Panc1 (cell line): ENCODE measurements around the gene CBX4. TPM values are rescaled to one million over a fixed set of nuclear protein-coding genes. Genes with fewer than 3 reads are reported as not detected.
A peak's percentile ranks its signal among the peaks of the same experiment; 100 is the strongest.

Experiments
- ATAC-seq: fragments of 200-7000 bp; cut with Tn5 transposase; 2 replicates; pipeline ENCODE4 v1.9.1; 2020; ENCODE audit warnings: mild to moderate bottlenecking, moderate library complexity
- BruUV-seq: library from RNA; stranded (reverse); fragments of 400-500 nt; replicated peaks from 2 replicates; lab custom pipeline; 2021; lab: Mats Ljungman, UMichigan
- CTCF ChIA-PET: fragments of 300-600 bp; sonication (Branson Sonifier 250); formaldehyde crosslinking; loops from one replicate; lab custom pipeline; 2022; ENCODE audit warnings: antibody characterized with exemption; lab: Charles Lee
- POLR2A ChIA-PET: fragments of 300-600 bp; sonication (Branson Sonifier 250); formaldehyde crosslinking; loops from one replicate; lab custom pipeline; 2022; ENCODE audit warnings: antibody characterized with exemption; lab: Charles Lee
- DNase-seq: peaks from one replicate; pipeline ENCODE4 v3.0.0-alpha.2; 2010; ENCODE audit warnings: low read depth, low spot score
- H3K27ac ChIP-seq: 2 replicates; pipeline ENCODE4 v1.5.1; 2011; ENCODE audit warnings: mild to moderate bottlenecking, low read length, inconsistent platforms
- H3K27me3 ChIP-seq: fragments of 200-500 bp; sonication (Bioruptor generic); 2 replicates; pipeline ENCODE4 v1.6.0; 2014; ENCODE audit warnings: low read length, inconsistent platforms; ENCODE audit not compliant: control insufficient read depth, insufficient read depth
- H3K36me3 ChIP-seq: fragments of 200-500 bp; sonication (Bioruptor generic); 2 replicates; pipeline ENCODE4 v1.5.1; 2014; ENCODE audit warnings: inconsistent platforms, mild to moderate bottlenecking, low read length, moderate library complexity; ENCODE audit not compliant: control insufficient read depth, insufficient read depth
- H3K4me1 ChIP-seq: 2 replicates; pipeline ENCODE4 v1.5.1; 2011; ENCODE audit warnings: inconsistent platforms, mild to moderate bottlenecking, low read length, moderate library complexity; ENCODE audit not compliant: control insufficient read depth, insufficient read depth
- H3K4me3 ChIP-seq, 2 experiments: 2 replicates each; pipeline ENCODE4 v1.5.1; 2011 to 2012; ENCODE audit warnings: low read depth in 2 of 2, low read length in 2 of 2, mild to moderate bottlenecking in 2 of 2, inconsistent platforms in 1 of 2, moderate library complexity in 1 of 2
- H3K9me3 ChIP-seq: fragments of 200-500 bp; sonication (Bioruptor generic); 2 replicates; pipeline ENCODE4 v1.5.1; 2014; ENCODE audit warnings: low read depth, mild to moderate bottlenecking, inconsistent platforms, low read length, moderate library complexity; ENCODE audit not compliant: control insufficient read depth, insufficient read depth
- POLR2AphosphoS5 ChIP-seq: IDR thresholded peaks from 2 replicates; pipeline ENCODE4 v1.6.1; 2012; ENCODE audit warnings: mild to moderate bottlenecking, low read depth, low read length, moderate library complexity
- SIN3A ChIP-seq: IDR thresholded peaks from 2 replicates; pipeline ENCODE4 v1.6.1; 2012; ENCODE audit warnings: low read depth, mild to moderate bottlenecking, low read length, moderate library complexity, borderline replicate concordance; ENCODE audit not compliant: insufficient read depth
- TCF7L2 ChIP-seq: IDR thresholded peaks from 2 replicates; pipeline ENCODE4 v1.6.1; 2011; ENCODE audit warnings: mild to moderate bottlenecking, low read depth, low read length, inconsistent platforms
- in situ Hi-C: cut with HindIII; loops from 2 replicates; pipeline ENCODE4 v1.10.0; 2016; ENCODE audit warnings: low sequenced_read_pairs, low pct_unique_long_range_greater_than_20kb
- intact Hi-C: fragments of 100-400 bp; cut with micrococcal nuclease; formaldehyde crosslinking; loops from one replicate; pipeline ENCODE4 v1.10.0; 2022; ENCODE audit not compliant: unreplicated experiment
- total RNA-seq: library from RNA; stranded (reverse); gene quantifications from one replicate; pipeline ENCODE4 v1.2.1, GENCODE V29; 2021; ENCODE audit not compliant: unreplicated experiment
- TF ChIP-seq, protein P1 (sequence below), 2 experiments: IDR thresholded peaks; 2 replicates each; pipeline ENCODE4 v1.6.1; 2011 to 2012; ENCODE audit warnings: low read depth in 2 of 2, control low read depth in 1 of 2, low read length in 1 of 2, mild to moderate bottlenecking in 1 of 2, moderate library complexity in 1 of 2; ENCODE audit not compliant: insufficient read depth in 1 of 2
- TF ChIP-seq, protein P2 (sequence below): fragments of 450-650 bp; IDR thresholded peaks from 2 replicates; pipeline ENCODE4 v1.5.1; 2017; ENCODE audit warnings: mild to moderate bottlenecking

The CBX4 gene
- total RNA-seq, 1 experiment from 2014 or later, result 48.6 TPM

DNA sequence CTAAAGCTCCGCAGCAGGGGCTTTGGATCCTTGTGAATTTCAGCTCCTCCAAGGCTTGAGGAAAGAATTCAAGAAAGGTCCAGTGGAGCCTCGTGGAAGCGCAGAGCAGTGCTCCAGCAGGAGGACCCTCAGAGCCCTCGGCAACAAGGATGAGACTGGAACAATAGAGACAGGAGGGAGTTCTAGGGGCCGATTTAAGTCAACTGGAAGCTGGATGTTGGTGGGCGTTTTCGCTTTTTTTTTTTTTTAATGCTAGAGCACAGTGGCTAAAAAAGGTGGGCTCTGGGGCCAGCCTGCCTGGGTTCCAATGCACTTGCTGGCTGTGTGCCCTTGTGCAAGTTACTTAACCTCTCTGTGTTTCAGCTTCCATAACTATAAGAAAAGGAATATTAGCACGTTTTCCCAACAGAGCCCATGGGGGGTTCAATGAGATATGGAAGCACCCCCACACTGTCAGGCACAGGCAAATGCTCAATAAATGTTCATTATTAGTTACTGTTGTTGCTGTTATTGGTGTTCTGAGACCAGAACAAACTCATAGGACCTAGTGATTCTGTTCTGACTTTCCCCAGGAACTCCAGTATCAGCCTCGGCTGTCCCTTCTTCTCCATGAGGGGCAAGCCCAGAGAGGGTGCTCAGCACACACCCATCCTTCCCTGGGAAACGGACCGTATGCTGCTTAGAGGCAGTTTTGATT is 37.1 kb downstream of the CBX4 start:
- DNase-seq (no peak), ATAC-seq (no peak)
- peaks cover 29% of the 10 kb centered on the region for H3K4me1 ChIP-seq
- H3K4me3 ChIP-seq, result no peak overlapping the region
- CTCF ChIA-PET, result interaction anchor here (0.5 to 0.7 kb wide), 3 partner anchors 48 to 146 kb away, joined by 4 to 9 read pairs (median 9); no protein-coding TSS in a partner anchor
- intact Hi-C loops (no loop called here), in situ Hi-C loops (no loop called here)
- H3K36me3 ChIP-seq, result no peaks in the 10 kb centered on the region; the same call in 1 of the 2 replicates
- peaks cover 4% of the 10 kb centered on the region; the same call in 1 of the 2 replicates for H3K27me3 ChIP-seq
- BruUV-seq, result no TSS peak
- no peak for TF ChIP-seq POLR2AphosphoS5
- TF ChIP-seq, protein P1, sequence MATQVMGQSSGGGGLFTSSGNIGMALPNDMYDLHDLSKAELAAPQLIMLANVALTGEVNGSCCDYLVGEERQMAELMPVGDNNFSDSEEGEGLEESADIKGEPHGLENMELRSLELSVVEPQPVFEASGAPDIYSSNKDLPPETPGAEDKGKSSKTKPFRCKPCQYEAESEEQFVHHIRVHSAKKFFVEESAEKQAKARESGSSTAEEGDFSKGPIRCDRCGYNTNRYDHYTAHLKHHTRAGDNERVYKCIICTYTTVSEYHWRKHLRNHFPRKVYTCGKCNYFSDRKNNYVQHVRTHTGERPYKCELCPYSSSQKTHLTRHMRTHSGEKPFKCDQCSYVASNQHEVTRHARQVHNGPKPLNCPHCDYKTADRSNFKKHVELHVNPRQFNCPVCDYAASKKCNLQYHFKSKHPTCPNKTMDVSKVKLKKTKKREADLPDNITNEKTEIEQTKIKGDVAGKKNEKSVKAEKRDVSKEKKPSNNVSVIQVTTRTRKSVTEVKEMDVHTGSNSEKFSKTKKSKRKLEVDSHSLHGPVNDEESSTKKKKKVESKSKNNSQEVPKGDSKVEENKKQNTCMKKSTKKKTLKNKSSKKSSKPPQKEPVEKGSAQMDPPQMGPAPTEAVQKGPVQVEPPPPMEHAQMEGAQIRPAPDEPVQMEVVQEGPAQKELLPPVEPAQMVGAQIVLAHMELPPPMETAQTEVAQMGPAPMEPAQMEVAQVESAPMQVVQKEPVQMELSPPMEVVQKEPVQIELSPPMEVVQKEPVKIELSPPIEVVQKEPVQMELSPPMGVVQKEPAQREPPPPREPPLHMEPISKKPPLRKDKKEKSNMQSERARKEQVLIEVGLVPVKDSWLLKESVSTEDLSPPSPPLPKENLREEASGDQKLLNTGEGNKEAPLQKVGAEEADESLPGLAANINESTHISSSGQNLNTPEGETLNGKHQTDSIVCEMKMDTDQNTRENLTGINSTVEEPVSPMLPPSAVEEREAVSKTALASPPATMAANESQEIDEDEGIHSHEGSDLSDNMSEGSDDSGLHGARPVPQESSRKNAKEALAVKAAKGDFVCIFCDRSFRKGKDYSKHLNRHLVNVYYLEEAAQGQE (IDR thresholded peaks at IDR 0.05; ENCODE audit: insufficient read depth in 1 of 2, low read depth in 2 of 2, low read length in 1 of 2), result no peak
- no peak for TF ChIP-seq TCF7L2
- POLR2A ChIA-PET, result no interaction called here
- H3K27ac ChIP-seq, result peak overlapping the region; percentile 21; the same call in 1 of the 2 replicates
- no peaks in the 10 kb centered on the region for H3K9me3 ChIP-seq

DNA sequence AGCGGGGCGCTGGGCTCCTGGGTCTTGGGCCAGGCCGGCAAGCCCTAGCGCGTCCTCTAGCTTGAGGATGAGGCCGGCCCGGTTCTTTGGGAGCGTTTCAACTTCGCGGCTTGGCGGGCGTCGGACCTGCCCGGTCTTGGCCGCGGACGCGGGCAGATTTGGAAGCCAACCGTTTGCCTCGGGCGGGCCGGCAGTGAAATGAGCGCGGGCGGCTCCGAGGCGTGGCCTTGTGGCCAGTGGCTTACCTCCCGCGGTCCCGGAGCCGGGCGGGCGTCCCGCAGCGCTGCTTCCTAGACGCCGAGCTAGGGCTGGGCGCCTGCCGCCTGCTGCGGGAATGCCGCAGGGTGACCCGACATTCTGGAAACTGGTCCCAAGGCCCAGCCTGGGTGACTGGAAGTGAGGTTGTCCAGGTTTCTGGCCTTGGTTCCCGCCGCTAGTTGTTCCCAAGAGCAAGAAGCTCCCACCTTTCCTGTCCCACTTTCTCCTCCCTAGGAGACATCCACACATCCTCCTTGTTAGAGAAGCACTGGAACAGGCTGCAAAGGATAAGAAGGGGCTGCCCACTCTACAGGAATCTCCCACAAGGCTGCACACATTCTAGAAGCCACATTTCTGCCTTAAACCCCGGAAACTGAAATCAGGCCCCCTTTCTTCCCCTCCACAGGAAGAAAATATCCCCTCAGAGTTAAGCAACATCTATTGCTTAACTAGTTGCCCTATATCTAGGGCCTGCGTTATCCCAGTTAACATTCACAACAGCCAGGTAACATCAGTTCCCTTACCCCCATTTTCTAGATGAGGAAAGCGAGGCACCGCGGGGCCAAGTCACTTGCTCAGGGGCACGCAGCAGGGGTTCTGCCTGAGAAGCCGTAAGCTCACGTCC is 37.8 kb downstream of the CBX4 start:
- intact Hi-C loops, result no loop called here
- Histone ChIP-seq H3K4me1 (peaks cover 29% of the 10 kb centered on the region), H3K9me3 (no peaks in the 10 kb centered on the region), H3K27me3 (peaks cover 4% of the 10 kb centered on the region; the same call in 1 of the 2 replicates), H3K27ac (peak overlapping the region; percentile 72), H3K4me3 (peak overlapping the region; percentile 35 to 43), H3K36me3 (peaks cover 2% of the 10 kb centered on the region; the same call in 1 of the 2 replicates)
- ChIA-PET POLR2A (no interaction called here), CTCF (interaction anchor here (0.5 to 0.9 kb wide), 5 partner anchors 35 to 60 kb away, joined by 3 to 9 read pairs (median 3); no protein-coding TSS in a partner anchor)
- in situ Hi-C loops, result no loop called here
- DNase-seq (no peak), ATAC-seq (peak; percentile 0; the same call in 1 of the 2 replicates)
- no TSS peak for BruUV-seq
- TF ChIP-seq POLR2AphosphoS5 (no peak), SIN3A (no peak), TCF7L2 (no peak)
- TF ChIP-seq, protein P1 (IDR thresholded peaks at IDR 0.05; ENCODE audit: insufficient read depth in 1 of 2, low read depth in 2 of 2, low read length in 1 of 2), result no peak
- TF ChIP-seq, protein P2, sequence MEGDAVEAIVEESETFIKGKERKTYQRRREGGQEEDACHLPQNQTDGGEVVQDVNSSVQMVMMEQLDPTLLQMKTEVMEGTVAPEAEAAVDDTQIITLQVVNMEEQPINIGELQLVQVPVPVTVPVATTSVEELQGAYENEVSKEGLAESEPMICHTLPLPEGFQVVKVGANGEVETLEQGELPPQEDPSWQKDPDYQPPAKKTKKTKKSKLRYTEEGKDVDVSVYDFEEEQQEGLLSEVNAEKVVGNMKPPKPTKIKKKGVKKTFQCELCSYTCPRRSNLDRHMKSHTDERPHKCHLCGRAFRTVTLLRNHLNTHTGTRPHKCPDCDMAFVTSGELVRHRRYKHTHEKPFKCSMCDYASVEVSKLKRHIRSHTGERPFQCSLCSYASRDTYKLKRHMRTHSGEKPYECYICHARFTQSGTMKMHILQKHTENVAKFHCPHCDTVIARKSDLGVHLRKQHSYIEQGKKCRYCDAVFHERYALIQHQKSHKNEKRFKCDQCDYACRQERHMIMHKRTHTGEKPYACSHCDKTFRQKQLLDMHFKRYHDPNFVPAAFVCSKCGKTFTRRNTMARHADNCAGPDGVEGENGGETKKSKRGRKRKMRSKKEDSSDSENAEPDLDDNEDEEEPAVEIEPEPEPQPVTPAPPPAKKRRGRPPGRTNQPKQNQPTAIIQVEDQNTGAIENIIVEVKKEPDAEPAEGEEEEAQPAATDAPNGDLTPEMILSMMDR, result no peak
